Measurements from ENCODE around the gene SLC39A13. TPM values are rescaled to one million over a fixed set of nuclear protein-coding genes. Genes with fewer than 3 reads are reported as not detected.

SLC39A13 gene
- total and polyA plus RNA-seq, 2 of the 4 experiments (the other 2 are of a cell fraction) = 32.4 to 144 TPM

- H3K4me2 ChIP-seq (ENCODE audit: low read depth, low read length) = no peak overlapping the region
- H3K27ac ChIP-seq (ENCODE audit: insufficient read depth, low read length) = no peak overlapping the region
- H2BK5ac ChIP-seq (ENCODE audit: low read depth, low read length, poor library complexity, severe bottlenecking) = no peak overlapping the region
These were observed 13.8 kb upstream of the SLC39A13 start for GRCh38 chr11:47394322-47395222.

More at GRCh38 chr11:47394322-47395222, 13.8 kb upstream of the SLC39A13 start:
- TF ChIP-seq CEBPB (IDR thresholded peaks at IDR 0.05; ENCODE audit: low read depth, low read length) = 0 out of 2 replicates have a peak, but pooled peaks have one; percentile 18
- no peak for TF ChIP-seq USF2 (IDR thresholded peaks at IDR 0.05; ENCODE audit: low read depth, low read length)
- TF ChIP-seq RCOR1 (IDR thresholded peaks at IDR 0.05; ENCODE audit: insufficient replicate concordance, low read length) = no peak
- no peak overlapping the region for H2BK15ac ChIP-seq (ENCODE audit: low read depth, low read length)
- dilution Hi-C loops (cut with HindIII; ENCODE audit: low sequenced_read_pairs, unreplicated experiment) (no loop called here), intact Hi-C loops (cut with micrococcal nuclease) (no loop called here), in situ Hi-C loops (cut with MboI; ENCODE audit: low sequenced_read_pairs) (no loop called here)
- POLR2A ChIA-PET (ENCODE audit: unreplicated experiment) = no interaction called here
- H4K20me1 ChIP-seq (ENCODE audit: insufficient read depth, low read length) = no peaks in the 10 kb centered on the region
- H3K14ac ChIP-seq (replicated peaks; ENCODE audit: low read depth, low read length) = no peak overlapping the region
- no peaks in the 10 kb centered on the region for H3K36me3 ChIP-seq (ENCODE audit: control insufficient read depth, insufficient read depth, low read length)
- CTCF ChIA-PET = no interaction called here
- H3K9me3 ChIP-seq (ENCODE audit: control insufficient read depth, insufficient read depth, low read length) = no peaks in the 10 kb centered on the region
- ATAC-seq (ENCODE audit: low read depth) (no peak), DNase-seq (peak; percentile 20)
- H4K91ac ChIP-seq (ENCODE audit: insufficient read depth, low read depth, low read length) = no peak overlapping the region
- no peak overlapping the region for H3K18ac ChIP-seq (ENCODE audit: low read depth, low read length)
- no peaks in the 10 kb centered on the region for H3K79me1 ChIP-seq (ENCODE audit: low read depth in 1 of 2, low read length in 2 of 2)
- no TSS peak for BruUV-seq (replicated peaks)
- peaks cover 6% of the 10 kb centered on the region for H3K9me1 ChIP-seq (ENCODE audit: insufficient read depth, low read length)
- H3K4ac ChIP-seq (ENCODE audit: low read depth, low read length) = peak overlapping the region; percentile 90; the same call in 1 of the 2 replicates
- H2AK9ac ChIP-seq (replicated peaks; ENCODE audit: low read depth, low read length, poor library complexity) = peak overlapping the region; percentile 77
- no peak overlapping the region for H2BK20ac ChIP-seq (ENCODE audit: low read depth, low read length)
- no peak overlapping the region for H3K56ac ChIP-seq (ENCODE audit: extremely low read depth, insufficient read depth, low read length)
- no peak overlapping the region for H3K9ac ChIP-seq (ENCODE audit: low read depth, low read length)
- peak overlapping the region; percentile 68 for H2AFZ ChIP-seq (replicated peaks; ENCODE audit: low read length, poor library complexity)
- H4K5ac ChIP-seq (ENCODE audit: low read depth, low read length) = no peak overlapping the region; the same call in 1 of the 2 replicates
- peak overlapping the region in 1 of 2 experiments; percentile 91; a peak in 3 of 4 replicates for H4K8ac ChIP-seq (ENCODE audit: low read depth in 2 of 2, low read length in 2 of 2)
- H3K4me3 ChIP-seq (ENCODE audit: insufficient read depth, low read depth, low read length) = no peak overlapping the region
- no peaks in the 10 kb centered on the region for H3K27me3 ChIP-seq (ENCODE audit: control insufficient read depth, insufficient read depth, low read length)
- WGBS, 2 experiments (ENCODE audit: extremely low coverage in 2 of 2, insufficient read length in 1 of 2) = 85% methylated on average over 17 of the region's 39 CpGs; no CpG with 5 or more reads in 1 of the 2 experiments
- peaks cover 10% of the 10 kb centered on the region for H3K4me1 ChIP-seq (ENCODE audit: control insufficient read depth, insufficient read depth, low read length)
- peak overlapping the region; percentile 93; the same call in 1 of the 2 replicates for H2AK5ac ChIP-seq (ENCODE audit: low read depth, low read length)
- H3K23ac ChIP-seq (ENCODE audit: low read depth, low read length) = no peak overlapping the region
- 0 out of 2 replicates have a peak overlapping the region, but pooled peaks have one; percentile 84 for H2BK120ac ChIP-seq (ENCODE audit: low read depth, low read length)

Measured in IMR-90 (cell line).